Parathyroid adenoma (tissue), 2 donors: Measurements from ENCODE around the gene ST6GAL1.

Source experiments
- H2AFZ ChIP-seq: fragments of 300-600 bp; sonication (generic); one replicate; pipeline ENCODE4 v1.7.0; 2017; ENCODE audit warnings: antibody characterized with exemption, mild to moderate bottlenecking
- H3K27ac ChIP-seq: fragments of 300-600 bp; sonication (generic); one replicate; pipeline ENCODE4 v1.7.0; 2017
- H3K27me3 ChIP-seq: fragments of 300-600 bp; sonication (generic); one replicate; pipeline ENCODE4 v1.7.0; 2017; ENCODE audit warnings: low read length; ENCODE audit not compliant: control insufficient read depth, insufficient read depth
- H3K36me3 ChIP-seq: fragments of 300-600 bp; sonication (generic); one replicate; pipeline ENCODE4 v1.7.0; 2017; ENCODE audit warnings: low read length; ENCODE audit not compliant: control insufficient read depth, insufficient read depth
- H3K4me1 ChIP-seq: fragments of 300-600 bp; sonication (generic); one replicate; pipeline ENCODE4 v1.7.0; 2017; ENCODE audit warnings: control low read depth
- H3K4me2 ChIP-seq: fragments of 300-600 bp; sonication (generic); one replicate; pipeline ENCODE4 v1.7.0; 2017; ENCODE audit warnings: low read length
- H3K4me3 ChIP-seq: fragments of 300-600 bp; sonication (generic); one replicate; pipeline ENCODE4 v1.7.0; 2017; ENCODE audit warnings: low read depth, low read length
- H3K79me2 ChIP-seq: fragments of 300-600 bp; sonication (generic); one replicate; pipeline ENCODE4 v1.7.0; 2017; ENCODE audit warnings: control low read depth
- H3K9ac ChIP-seq: fragments of 300-600 bp; sonication (generic); one replicate; pipeline ENCODE4 v1.7.0; 2017; ENCODE audit warnings: mild to moderate bottlenecking
- H3K9me3 ChIP-seq: fragments of 300-600 bp; sonication (generic); one replicate; pipeline ENCODE4 v1.7.0; 2017; ENCODE audit warnings: low read length; ENCODE audit not compliant: control insufficient read depth
- TF ChIP-seq, protein P1 (sequence below): fragments of 300-600 bp; sonication (generic); IDR thresholded peaks from one replicate; pipeline ENCODE4 v1.7.0; 2017; ENCODE audit warnings: antibody characterized with exemption, mild to moderate bottlenecking
- donor health status: primary hyperparathyroidism.

The ST6GAL1 gene

DNA sequence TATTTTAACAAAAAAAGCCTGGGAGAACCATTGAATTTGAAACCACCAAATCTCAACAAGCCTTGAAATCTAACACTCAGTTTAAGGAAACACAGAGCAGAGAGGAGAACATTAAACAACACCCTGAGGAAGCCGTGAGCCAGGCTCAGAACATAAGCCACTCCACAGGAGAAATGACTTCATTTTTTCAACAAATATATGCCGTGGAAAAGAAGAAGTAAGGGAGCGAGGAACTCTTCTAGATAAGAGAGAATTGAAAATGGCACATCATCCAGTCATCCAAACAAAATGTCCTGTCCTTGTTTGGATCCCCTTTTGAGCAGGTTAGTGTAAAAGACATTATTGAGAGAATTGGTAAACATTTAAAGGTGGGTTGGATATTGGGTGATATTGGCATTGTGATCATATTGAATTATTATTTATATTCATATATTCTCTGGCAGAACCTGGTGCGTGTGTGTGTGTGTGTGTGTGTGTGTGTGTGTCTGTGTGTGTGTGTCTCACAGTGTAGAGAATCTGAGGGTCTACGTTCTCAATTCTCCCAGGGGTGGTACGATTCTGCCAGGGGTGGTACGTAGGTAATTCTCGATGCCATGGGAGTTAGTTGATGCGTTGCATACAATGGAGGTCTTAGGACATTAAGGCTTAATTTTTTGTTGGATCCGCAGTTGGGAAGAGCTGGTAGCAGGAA is 94.4 kb downstream of the ST6GAL1 start:
- Histone ChIP-seq H3K27me3 (no peaks in the 10 kb centered on the region), H3K4me1 (peaks cover 7% of the 10 kb centered on the region)
- TF ChIP-seq, protein P1, sequence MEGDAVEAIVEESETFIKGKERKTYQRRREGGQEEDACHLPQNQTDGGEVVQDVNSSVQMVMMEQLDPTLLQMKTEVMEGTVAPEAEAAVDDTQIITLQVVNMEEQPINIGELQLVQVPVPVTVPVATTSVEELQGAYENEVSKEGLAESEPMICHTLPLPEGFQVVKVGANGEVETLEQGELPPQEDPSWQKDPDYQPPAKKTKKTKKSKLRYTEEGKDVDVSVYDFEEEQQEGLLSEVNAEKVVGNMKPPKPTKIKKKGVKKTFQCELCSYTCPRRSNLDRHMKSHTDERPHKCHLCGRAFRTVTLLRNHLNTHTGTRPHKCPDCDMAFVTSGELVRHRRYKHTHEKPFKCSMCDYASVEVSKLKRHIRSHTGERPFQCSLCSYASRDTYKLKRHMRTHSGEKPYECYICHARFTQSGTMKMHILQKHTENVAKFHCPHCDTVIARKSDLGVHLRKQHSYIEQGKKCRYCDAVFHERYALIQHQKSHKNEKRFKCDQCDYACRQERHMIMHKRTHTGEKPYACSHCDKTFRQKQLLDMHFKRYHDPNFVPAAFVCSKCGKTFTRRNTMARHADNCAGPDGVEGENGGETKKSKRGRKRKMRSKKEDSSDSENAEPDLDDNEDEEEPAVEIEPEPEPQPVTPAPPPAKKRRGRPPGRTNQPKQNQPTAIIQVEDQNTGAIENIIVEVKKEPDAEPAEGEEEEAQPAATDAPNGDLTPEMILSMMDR = no peak

DNA sequence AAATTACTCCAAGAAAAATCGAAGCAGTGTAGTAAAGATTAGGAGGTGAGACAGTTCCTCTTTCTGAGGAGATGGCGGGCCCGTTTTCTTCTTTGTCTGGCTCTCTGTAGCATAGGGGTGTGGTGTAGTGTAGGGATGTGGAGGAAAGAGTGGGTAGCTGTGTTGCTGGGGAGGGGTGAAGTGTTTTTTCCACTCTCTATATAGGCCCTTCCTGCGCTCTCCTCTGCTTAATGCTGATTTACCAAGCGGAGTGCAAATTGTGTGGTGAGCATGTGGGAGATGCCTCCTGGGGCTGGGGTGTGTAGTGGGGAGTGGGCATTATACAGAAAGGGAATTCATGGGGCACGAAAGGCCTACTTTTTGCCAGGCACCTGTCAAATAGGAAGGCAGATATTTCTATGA is 94.9 kb downstream of the ST6GAL1 start:
- H3K79me2 ChIP-seq = no peaks in the 10 kb centered on the region
- no peak overlapping the region for H3K4me3 ChIP-seq
- H3K9ac ChIP-seq = no peak overlapping the region
- H3K36me3 ChIP-seq = no peaks in the 10 kb centered on the region
- H3K9me3 ChIP-seq = no peaks in the 10 kb centered on the region
- no peak overlapping the region for H3K4me2 ChIP-seq
- H3K4me1 ChIP-seq = peaks cover 7% of the 10 kb centered on the region
- H3K27ac ChIP-seq = no peak overlapping the region
- TF ChIP-seq, protein P1 = no peak
- no peak overlapping the region for H2AFZ ChIP-seq
- no peaks in the 10 kb centered on the region for H3K27me3 ChIP-seq

More for the DNA sequence above, 94.4 kb downstream of the ST6GAL1 start:
- H3K79me2 ChIP-seq = no peaks in the 10 kb centered on the region
- no peaks in the 10 kb centered on the region for H3K36me3 ChIP-seq
- H3K4me2 ChIP-seq = no peak overlapping the region
- no peak overlapping the region for H2AFZ ChIP-seq
- H3K9ac ChIP-seq = no peak overlapping the region
- no peak overlapping the region for H3K4me3 ChIP-seq
- no peak overlapping the region for H3K27ac ChIP-seq
- no peaks in the 10 kb centered on the region for H3K9me3 ChIP-seq

DNA sequence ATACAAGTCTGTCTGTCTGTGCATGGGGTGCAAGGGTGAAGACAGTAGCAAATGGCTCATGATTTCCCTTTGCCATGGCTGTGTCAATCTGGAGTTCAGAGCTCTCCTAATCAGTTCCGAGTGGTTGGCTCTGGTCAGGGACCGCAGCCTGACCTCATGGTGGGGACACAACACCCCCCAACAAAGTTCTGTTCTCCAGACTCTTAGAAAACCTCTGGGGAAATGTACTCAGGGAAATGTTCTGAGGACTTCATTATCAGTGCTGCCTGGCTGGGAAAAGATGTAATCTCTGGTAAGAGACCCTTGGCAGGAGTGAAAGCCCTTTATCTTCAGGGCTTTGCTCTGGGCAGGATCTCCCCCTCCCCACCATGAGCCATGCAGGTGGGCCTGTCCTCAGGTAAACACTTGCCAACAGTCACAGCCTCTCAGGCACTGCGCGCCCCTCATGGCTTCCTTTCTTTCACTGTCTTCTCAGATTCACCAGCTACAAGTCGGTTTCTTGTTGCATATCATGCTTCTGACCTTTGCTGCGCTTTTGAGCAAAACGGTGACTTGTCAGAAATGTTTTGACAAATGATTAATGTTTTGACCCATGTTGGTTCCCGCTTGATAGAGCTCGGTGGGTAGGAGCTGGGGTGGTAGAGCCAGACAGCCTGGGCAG is 95.5 kb downstream of the ST6GAL1 start:
- Histone ChIP-seq H2AFZ (no peak overlapping the region), H3K27me3 (no peaks in the 10 kb centered on the region), H3K9ac (no peak overlapping the region), H3K9me3 (no peaks in the 10 kb centered on the region), H3K36me3 (no peaks in the 10 kb centered on the region), H3K4me3 (no peak overlapping the region), H3K79me2 (no peaks in the 10 kb centered on the region), H3K4me1 (peaks cover 7% of the 10 kb centered on the region), H3K4me2 (no peak overlapping the region), H3K27ac (no peak overlapping the region)
- TF ChIP-seq, protein P1 = no peak

DNA sequence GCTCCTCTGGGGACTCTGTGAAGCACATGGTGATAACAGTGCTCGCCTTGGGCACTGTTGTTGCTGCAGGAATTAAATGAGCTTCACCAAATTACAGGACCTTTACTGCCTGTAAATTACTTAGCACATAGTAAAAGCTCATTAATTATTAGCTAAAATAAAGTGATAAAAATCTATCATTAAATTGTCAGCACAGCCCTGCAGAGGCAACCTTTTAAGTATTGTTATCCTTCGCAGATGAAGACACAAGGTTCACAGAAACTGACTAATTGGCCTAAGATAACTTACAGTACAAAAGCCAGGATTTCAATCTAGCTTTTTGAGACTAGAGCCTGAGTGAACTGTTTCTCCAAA is 96.0 kb downstream of the ST6GAL1 start:
- peaks cover 12% of the 10 kb centered on the region for H3K4me1 ChIP-seq
- no peaks in the 10 kb centered on the region for H3K27me3 ChIP-seq
- no peaks in the 10 kb centered on the region for H3K36me3 ChIP-seq
- no peak overlapping the region for H3K4me3 ChIP-seq
- no peak overlapping the region for H3K27ac ChIP-seq
- no peak overlapping the region for H3K4me2 ChIP-seq
- no peak overlapping the region for H3K9ac ChIP-seq
- no peaks in the 10 kb centered on the region for H3K79me2 ChIP-seq
- TF ChIP-seq, protein P1 = no peak
- H3K9me3 ChIP-seq = no peaks in the 10 kb centered on the region
- no peak overlapping the region for H2AFZ ChIP-seq
